Dedifferentiated amniotic fluid mesenchymal stem cell (primary cell): Measurements from ENCODE around the gene GALNT18.
"Not testable (repeated sequence)": the region's sequence is repeated elsewhere in the genome, so short reads cannot be mapped to it uniquely, and the experiment has no call there.

Experiments
- DNase-seq: peaks from one replicate; pipeline ENCODE4 v3.0.0-alpha.2; 2016; ENCODE audit errors: extremely low spot score

Gene GALNT18

GRCh38 chr11:11384829-11385228, 237.0 kb downstream of the GALNT18 start:
- DNase-seq: no peak

- no peak for DNase-seq
Observed at GRCh38 chr11:11383995-11384394, 237.8 kb downstream of the GALNT18 start.

GRCh38 chr11:11382858-11383532, 238.8 kb downstream of the GALNT18 start:
- no peak for DNase-seq

- DNase-seq: no peak
Observed at GRCh38 chr11:11381471-11382105, 240.2 kb downstream of the GALNT18 start.

GRCh38 chr11:11380883-11381282, 240.9 kb downstream of the GALNT18 start:
- no peak for DNase-seq

- DNase-seq: no peak
Observed at GRCh38 chr11:11380340-11380739, 241.5 kb downstream of the GALNT18 start.

DNA sequence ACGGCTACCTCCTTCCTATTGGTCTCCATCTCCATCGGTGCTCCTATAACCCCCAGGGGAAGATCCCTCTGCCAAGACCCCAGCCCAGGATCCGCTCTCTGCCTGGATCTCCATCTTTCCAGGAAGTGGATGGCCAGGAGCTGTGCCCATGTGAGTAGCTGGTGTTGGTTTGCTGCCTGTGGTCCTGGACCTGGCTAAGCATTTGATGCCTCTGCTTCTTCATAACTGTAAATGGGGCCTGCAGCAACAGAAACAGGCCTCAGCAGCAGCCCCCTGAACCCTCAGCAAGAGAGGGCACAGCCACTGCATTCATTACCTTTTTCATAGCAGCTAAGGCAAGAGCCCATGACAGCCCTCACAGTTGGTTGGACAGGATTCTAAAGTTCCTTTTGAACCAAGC, 242.1 kb downstream of the GALNT18 start:
- DNase-seq: no peak

GRCh38 chr11:11378184-11378940, 243.4 kb downstream of the GALNT18 start:
- DNase-seq: no peak

DNA sequence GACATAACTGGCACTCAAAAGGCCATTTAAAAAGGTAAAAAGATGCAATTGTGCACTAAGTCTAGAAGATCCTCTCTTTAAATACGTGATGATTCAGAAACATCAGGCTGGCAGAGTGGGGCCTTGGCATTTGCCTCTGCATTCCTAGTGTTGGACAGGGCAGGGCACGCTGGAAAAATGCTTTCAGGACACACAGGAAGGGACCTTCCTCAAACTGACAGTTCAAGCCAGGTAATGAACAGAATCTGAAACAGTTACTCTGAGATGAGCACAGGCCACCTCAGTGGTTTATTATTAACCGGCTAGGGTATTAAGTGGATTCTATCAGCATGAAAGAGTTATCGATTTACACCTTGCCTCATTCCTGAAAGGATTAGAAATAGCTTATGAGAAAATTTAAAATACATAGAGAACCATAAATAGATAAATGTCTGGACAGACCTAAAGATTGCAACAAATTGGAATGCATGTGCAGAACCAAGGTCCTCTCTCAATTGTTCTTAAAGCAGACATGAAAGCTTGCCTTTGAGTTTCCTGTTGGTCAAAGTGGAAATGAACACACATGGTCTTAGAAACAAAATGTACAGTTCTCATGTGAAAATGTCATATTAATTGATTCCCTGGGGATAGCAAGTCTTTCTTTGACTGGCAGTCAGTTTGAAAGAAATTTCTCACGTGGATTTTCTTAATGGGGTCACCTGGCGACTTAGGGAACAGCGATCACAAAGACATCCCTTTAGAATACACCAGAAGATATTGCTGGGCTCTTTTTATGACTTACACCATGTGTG, 247.3 kb downstream of the GALNT18 start:
- DNase-seq: no peak

DNA sequence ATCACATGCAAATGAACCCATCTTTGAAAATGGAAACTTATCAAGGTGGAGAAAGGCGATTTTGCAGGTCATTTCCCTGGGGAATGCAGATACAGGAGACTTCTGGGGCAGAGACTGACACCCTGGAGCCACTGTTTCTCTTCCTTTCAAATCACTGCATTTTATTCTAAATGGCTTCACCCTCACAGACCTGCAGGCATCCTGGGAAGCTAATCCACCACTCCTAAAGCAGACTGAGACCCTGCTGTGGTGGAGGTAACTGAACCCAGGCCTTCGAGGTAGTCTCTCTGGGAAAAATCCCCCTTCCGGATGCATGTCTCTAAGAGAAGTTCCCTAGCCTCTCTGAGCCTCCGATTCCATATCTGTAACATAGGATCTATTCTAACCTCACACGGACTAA, 247.9 kb downstream of the GALNT18 start:
- DNase-seq: no peak

GRCh38 chr11:11372461-11372860, 249.3 kb downstream of the GALNT18 start:
- no peak for DNase-seq

DNA sequence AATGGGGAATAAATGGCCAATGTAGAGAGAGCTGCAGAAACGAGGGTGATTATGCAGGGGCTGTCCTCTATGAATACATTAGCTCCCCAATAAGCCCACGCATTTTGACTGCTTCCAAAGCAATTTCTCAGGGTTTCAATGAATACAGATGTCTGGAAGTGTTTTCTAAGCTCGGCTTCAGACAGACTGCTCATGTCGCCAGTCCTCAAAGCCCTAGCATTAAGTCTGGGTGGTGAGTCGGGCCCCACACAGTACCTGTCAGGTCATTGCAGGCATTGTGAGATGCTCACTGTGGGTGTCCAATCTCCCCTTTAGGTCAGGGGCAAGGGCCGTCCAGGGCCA, 250.9 kb downstream of the GALNT18 start:
- DNase-seq: no peak

GRCh38 chr11:11370255-11370961, 251.4 kb downstream of the GALNT18 start:
- DNase-seq: no peak

GRCh38 chr11:11366793-11367192, 255.0 kb downstream of the GALNT18 start:
- DNase-seq: no peak

- DNase-seq: no peak
Observed at GRCh38 chr11:11363674-11364073, 258.1 kb downstream of the GALNT18 start.

DNA sequence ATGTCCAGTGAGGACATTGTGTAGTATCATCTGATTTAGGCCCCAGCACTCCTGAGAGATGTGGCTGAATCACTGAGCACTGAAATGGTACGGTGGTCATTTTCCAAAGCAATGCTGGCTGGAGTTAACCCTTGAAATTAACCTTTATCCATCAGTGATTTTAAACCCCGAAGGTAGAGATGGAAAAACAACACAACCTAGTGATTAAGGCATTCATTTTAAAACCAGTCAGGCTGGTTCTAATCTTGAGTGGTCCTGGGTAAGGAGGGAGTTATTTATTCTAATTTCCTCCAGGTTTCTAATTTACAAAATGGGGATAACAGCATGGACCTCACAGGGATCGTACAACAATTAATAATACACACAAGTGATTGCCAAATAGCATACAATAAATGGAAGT, 262.2 kb downstream of the GALNT18 start:
- DNase-seq: no peak

DNA sequence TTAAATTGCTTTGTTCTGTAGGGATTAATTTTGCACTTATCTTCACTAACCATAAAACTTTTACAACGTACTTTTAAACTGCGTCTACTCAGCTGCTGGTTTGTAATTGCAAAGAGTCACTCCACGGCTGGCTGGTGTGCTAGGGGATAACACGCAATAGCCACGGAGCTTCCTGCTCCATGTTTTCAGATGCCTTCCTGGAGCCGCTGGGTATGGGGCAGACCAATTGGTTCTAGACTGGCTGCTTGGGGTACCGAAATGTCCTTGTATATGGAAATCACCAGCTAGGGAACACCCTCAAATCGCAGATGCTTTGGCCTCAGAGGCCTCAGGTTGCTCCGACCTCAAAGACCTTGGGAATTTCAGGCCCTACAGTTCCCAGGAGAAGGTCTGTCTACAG, 265.0 kb downstream of the GALNT18 start:
- no peak for DNase-seq

GRCh38 chr11:11352878-11353277, 268.9 kb downstream of the GALNT18 start, which contains the start of gene CSNK2A3:
CSNK2A3 (minus strand) TSS chr11:11353250; CDS start chr11:11353119, 131 bp downstream.
- DNase-seq: not testable (repeated sequence)

DNA sequence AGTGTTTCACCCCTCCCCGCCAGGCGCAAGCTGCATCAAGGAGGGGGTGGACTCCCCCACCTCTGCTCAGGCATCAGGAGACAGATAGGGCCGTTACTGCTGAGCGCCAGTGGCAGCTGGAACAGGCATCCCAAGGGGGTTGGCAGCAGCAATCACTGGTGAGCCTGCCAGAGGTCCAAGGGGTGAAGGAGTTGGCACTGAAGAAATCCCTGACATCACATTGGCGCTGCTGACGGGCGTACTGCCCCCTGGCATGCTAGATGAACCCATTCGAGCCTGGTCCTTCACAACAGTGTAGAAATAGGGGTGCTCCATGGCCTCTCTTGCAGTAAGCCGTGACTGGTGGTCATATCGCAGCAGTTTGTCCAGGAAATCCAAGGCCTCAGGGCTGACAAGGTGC, 270.0 kb downstream of the GALNT18 start:
- DNase-seq: not testable (repeated sequence)

DNA sequence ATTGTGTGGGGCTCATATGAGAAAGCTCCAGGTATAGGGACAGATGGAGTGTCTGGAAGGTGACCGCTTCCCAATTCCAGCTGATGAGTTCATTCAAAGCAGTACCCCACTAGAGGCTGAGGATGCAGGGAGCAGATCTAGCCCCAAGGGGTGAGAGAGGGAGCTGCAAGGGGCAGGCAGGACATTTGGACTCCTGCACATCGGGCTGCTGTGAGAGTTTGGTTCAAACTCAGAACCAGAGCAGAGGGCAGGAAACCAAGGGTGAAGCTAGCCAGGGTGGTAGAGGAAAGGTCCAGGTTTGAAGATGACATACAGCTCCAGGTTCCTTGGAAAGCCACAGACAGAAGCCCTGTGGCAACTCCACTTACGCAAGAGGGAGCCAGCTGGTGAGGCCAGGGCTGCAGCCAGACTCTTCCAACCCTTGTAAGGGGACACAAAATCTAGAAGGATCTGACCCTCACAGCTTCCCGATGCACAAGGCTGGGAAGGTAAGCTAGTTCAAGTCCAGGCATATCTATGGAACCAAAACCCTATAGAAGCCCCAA, 270.7 kb downstream of the GALNT18 start:
- DNase-seq: no peak

DNA sequence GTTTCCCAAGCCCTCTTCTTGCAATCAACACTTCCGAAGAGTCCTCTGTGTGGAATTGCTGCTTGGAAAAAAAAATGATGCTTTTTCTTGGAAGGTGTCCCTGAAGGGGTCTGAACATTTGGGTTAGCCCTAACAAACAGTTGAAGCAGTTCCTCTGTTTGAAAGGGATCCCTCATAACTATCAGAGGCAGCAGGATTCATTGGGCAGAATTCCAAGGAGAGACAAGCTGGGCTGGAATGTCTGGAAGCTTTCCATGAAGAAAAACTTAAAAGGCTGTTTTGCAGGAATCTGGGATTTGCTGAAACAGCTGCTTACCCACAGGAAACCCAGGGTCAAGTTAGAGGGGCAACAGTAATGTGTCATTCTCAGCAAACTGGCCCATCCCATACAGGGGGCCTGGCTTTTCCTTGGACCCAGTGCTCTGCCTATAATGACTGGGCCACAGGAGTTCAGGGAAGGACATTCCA, 271.9 kb downstream of the GALNT18 start:
- no peak for DNase-seq
